HG02571 (cell line): ENCODE measurements around the gene ZBED4.
A peak's percentile ranks its signal among the peaks of the same experiment; 100 is the strongest.

ENCODE experiments used
- ATAC-seq: cut with Tn5 transposase; IDR thresholded peaks from one replicate; pipeline ENCODE4 v1.9.1; 2021; ENCODE audit warnings: mild to moderate bottlenecking, moderate library complexity; ENCODE audit not compliant: unreplicated experiment

Gene ZBED4

DNA sequence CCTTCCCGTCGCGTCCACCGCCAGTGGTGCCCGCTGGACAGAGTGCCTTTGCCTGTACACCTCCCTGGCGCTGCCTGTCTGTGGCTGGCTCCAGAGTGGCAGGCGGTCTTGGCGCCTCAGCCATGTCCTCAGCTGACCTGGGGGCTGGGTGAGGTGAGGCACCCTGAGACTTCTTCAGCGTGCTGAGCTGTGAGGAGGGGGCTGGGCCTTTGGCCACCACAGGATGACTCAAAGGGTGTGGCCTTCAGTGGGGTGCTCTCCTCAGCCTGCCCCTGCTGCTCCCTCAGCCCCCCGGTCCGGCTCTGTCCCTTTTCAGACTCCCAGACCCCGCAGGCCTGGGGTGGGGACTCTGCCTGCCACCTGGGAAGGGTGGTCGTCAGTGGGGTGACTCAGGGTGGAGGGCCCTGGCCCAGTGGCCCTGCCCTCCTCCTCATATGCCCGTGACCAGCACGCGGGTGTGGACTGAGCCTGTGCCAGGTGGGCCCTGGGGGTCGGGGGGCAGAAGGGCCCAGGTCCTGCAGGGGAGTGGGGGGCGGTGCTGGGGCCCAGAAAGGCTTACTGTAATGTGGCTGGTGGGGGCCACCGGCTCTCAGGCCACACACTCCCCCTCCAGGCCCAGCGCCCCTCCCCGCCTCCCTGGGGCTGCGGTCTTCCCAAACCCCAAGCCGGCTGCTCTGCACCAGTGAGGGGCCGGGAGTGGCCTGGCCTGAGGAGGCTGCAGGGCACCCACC lies 80.7 kb downstream of the ZBED4 start:
- ATAC-seq: no peak

GRCh38 chr22:49934891-49935557 lies 81.4 kb downstream of the ZBED4 start:
- ATAC-seq: no peak

DNA sequence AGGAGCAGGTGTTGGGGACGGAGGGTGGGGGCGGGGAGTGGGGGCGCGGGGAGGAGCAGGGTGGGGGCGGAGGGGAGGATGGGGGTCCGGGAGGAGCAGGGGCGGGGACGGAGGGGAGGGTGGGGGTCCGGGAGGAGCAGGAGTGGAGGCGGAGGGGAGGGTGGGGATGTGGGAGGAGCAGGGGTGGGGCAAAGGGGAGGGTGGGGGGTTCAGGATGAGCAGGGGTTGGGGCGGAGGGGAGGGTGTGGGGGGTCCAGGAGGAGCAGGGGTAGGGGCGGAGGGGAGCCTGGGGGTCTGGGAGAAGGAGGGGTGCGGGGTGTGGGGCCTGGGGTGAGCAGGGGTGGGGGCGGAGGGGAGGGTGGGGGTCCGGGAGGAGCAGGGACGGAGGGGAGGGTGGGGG lies 81.9 kb downstream of the ZBED4 start:
- ATAC-seq: no peak

- peak; percentile 52 for ATAC-seq
Observed at GRCh38 chr22:49936018-49936972, 82.7 kb downstream of the ZBED4 start.

DNA sequence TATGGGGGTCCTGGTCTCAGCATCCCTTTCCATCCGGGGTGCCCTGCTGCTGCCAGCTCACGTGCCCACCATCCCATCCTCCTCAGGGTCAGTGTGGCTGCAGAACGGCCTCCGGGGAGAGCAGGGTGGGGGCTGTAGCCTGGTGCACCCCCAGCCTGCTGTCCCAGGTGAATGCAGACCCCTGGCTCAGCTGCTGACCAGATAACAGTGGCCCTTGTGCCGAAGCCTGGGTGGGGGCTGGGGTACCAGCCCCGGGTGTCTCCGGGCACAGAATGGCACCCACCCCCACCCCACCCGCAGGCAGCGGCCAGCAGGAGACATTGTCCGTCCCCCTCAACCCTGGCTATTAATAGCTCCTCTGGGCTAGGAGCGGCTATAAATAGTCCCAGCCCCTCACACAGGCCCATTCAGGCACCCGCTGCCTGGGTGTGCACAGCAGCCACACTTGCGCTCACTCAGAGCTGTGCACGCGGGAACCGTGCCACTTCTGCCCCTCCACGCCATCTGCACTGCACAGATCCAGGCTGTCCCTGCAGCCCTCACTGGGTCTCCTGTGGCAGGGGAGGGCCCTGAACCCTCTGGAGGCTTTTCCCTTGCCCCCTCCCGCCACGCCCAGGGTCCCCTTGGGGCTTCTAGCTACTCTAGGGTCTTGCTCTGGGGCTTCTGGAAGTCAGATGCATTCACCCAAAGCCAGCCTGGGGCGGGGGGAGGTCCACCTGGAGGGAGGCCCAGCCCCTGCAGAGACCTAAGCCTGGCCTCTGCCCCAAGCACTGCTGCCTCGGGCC lies 83.5 kb downstream of the ZBED4 start:
- ATAC-seq: no peak

GRCh38 chr22:49937758-49938564 lies 84.3 kb downstream of the ZBED4 start:
- no peak for ATAC-seq

DNA sequence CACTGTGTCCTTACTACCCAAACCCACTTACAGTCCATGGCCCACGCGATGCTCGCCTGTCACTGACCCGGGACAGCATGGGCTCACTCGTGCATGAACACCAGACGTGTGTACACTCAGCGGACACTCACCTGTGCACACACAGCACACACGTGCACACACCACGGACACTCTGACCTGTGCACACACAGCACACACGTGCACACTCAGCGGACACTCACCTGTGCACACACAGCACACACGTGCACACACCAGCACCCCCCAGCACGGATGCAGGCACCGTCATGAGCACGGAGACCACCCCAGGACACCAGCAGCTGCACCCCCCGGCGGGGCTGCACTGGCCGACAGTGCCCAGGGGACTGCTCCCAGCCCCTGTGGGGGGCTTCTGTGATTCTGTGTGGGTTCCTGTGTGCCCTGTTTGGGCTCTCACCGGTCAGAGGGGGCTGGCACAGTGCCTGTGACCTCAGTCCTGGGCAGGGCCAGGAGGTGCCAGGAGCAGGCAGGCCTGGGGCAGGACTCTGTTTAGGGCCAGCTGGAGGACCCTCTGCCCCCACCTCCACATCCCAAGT lies 85.0 kb downstream of the ZBED4 start:
- ATAC-seq: no peak
